ENCODE measurements around the gene SNX3. TPM values are rescaled to one million over a fixed set of nuclear protein-coding genes. Genes with fewer than 3 reads are reported as not detected.
"Not testable (repeated sequence)": the region's sequence is repeated elsewhere in the genome, so short reads cannot be mapped to it uniquely, and the experiment has no call there.

The SNX3 gene
- total RNA-seq, 5 donors from 2014 or later (not counting 1 experiment from before 2014, with no cell fraction given) = 50.1 to 61.4 (median 51.3) TPM

DNA sequence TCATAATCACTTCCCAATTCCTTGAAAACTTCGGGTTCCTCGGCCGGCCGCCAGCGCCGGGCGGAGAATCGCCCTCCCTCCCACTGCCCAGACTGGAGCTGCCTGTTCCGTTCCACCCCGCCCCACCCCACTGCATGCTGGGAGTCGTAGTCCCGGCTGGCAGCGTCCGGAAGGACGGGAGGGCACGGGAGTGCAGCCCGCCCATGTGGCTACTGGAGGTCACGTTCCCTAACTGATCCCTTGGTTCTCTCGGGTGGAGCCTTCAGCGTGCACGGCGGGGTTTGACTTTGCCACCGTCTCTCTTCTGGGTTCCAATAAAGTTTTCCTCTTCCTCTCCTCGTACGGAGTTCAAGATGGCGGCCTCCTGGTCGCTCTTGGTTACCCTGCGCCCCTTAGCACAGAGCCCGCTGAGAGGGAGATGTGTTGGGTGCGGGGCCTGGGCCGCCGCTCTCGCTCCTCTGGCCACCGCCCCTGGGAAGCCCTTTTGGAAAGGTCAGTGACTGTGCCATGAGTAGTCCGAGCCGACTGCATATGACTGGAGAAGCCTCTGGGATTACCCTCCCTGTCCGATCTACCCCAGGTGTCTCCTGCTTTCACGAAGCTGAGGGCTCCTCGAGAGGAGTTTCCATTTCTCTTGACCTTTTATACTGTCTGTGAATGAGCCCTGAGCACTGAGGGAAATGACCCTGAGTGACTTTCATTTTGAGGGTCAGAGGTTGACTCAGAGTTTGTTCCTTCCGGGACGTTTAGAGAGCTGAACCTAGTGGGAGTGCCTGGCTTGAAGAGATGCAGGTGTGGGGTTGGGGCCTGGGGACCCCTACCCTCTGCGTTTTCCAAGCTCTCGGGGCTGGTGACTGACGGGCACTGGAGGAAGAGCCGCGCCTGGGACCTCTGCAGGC lies 34.1 kb upstream of the SNX3 start, which contains the start of gene AFG1L:
Gene AFG1L (plus strand): TSS at position 328 of the 899 bp plus-strand sequence. CDS start 26 bp downstream, at position 354.
- CTCF ChIA-PET = interaction anchor here in 1 of 2 donors (1.0 kb wide), 1 partner anchor 34 kb away, joined by 5 read pairs; the partner anchor contains the start of gene SNX3
- peak; percentile 93 to 97 (median 94) for ATAC-seq (replicated peaks in 1 of 4)
- Histone ChIP-seq H3K27me3 (replicated peaks in 1 of 2; ENCODE audit: control insufficient read depth in 2 of 2, extremely low read depth in 1 of 2, insufficient read depth in 2 of 2, low read length in 1 of 2) (no peaks in the 10 kb centered on the region), H3K36me3 (ENCODE audit: control insufficient read depth in 2 of 2, extremely low read depth in 1 of 2, insufficient read depth in 1 of 2, low read length in 1 of 2) (no peaks in the 10 kb centered on the region), H3K27ac (ENCODE audit: low read length) (peak within 1 kb of the TSS; percentile 97), H3K4me1 (ENCODE audit: control insufficient read depth in 1 of 2, extremely low read depth in 1 of 2, insufficient read depth in 2 of 2, low read length in 2 of 2) (peaks cover 9 to 15% of the 10 kb centered on the region in 2 experiments), H3K9me3 (no peaks in the 10 kb centered on the region), H3K4me3 (ENCODE audit: control insufficient read depth in 1 of 2, extremely low read depth in 1 of 2, low read length in 1 of 2) (peak within 1 kb of the TSS; percentile 93 to 97)
- H3K4me3 Mint-ChIP-seq = peak within 1 kb of the TSS; percentile 94 to 98 (median 97)
- no peaks in the 10 kb centered on the region for H3K9me3 Mint-ChIP-seq
- POLR2A ChIA-PET = interaction anchor here in 1 of 2 donors (0.6 to 1.7 kb wide), 4 partner anchors 34 to 625 kb away, joined by 3 to 7 read pairs (median 4); partner anchors contain the start of gene SNX3
- H3K36me3 Mint-ChIP-seq = no peaks in the 10 kb centered on the region
- peaks cover 16 to 25% (median 20%) of the 10 kb centered on the region in 3 donors for H3K4me1 Mint-ChIP-seq
- DNase-seq = peak; percentile 67 to 92 (median 84)
- WGBS (ENCODE audit: insufficient coverage) = 1% methylated on average over 30 of the region's 46 CpGs
- no peaks in the 10 kb centered on the region for H3K27me3 Mint-ChIP-seq
- peak within 1 kb of the TSS; percentile 99 for H3K27ac Mint-ChIP-seq

GRCh38 chr6:108294297-108294726 lies 33.5 kb upstream of the SNX3 start:
- H3K4me1 Mint-ChIP-seq = peaks cover 12 to 22% (median 16%) of the 10 kb centered on the region in 3 donors
- Histone ChIP-seq H3K36me3 (ENCODE audit: control insufficient read depth in 2 of 2, extremely low read depth in 1 of 2, insufficient read depth in 1 of 2, low read length in 1 of 2) (no peaks in the 10 kb centered on the region), H3K9me3 (no peaks in the 10 kb centered on the region), H3K27ac (ENCODE audit: low read length) (peak overlapping the region; percentile 97), H3K4me1 (ENCODE audit: control insufficient read depth in 1 of 2, extremely low read depth in 1 of 2, insufficient read depth in 2 of 2, low read length in 2 of 2) (peaks cover 9 to 15% of the 10 kb centered on the region in 2 experiments), H3K27me3 (replicated peaks in 1 of 2; ENCODE audit: control insufficient read depth in 2 of 2, extremely low read depth in 1 of 2, insufficient read depth in 2 of 2, low read length in 1 of 2) (no peaks in the 10 kb centered on the region), H3K4me3 (ENCODE audit: control insufficient read depth in 1 of 2, extremely low read depth in 1 of 2, low read length in 1 of 2) (peak overlapping the region; percentile 93 to 97)
- 0% methylated on average over 8 of the region's 16 CpGs for WGBS (ENCODE audit: insufficient coverage)
- peak overlapping the region; percentile 99 for H3K27ac Mint-ChIP-seq
- H3K36me3 Mint-ChIP-seq = no peaks in the 10 kb centered on the region
- ChIA-PET CTCF (interaction anchor here in 1 of 2 donors (1.0 kb wide), 1 partner anchor 33 kb away, joined by 5 read pairs; the partner anchor contains the start of gene SNX3), POLR2A (interaction anchor here in 1 of 2 donors (0.6 to 1.7 kb wide), 4 partner anchors 29 to 625 kb away, joined by 3 to 9 read pairs (median 4); partner anchors contain the start of gene SNX3)
- peak in 1 of 35 experiments; percentile 0 for DNase-seq
- H3K4me3 Mint-ChIP-seq = peak overlapping the region; percentile 94 to 98 (median 97)
- no peaks in the 10 kb centered on the region for H3K9me3 Mint-ChIP-seq
- H3K27me3 Mint-ChIP-seq = no peaks in the 10 kb centered on the region
- ATAC-seq (replicated peaks in 1 of 4) = peak; percentile 40 to 55 (median 54)

- POLR2A ChIA-PET = interaction anchor here in 1 of 2 donors (0.6 to 0.7 kb wide), 2 partner anchors 28 to 501 kb away, joined by 3 to 9 read pairs; no protein-coding TSS in a partner anchor
- peak overlapping the region; percentile 97 for H3K27ac ChIP-seq (ENCODE audit: low read length)
Observed at GRCh38 chr6:108293527-108294296, 32.9 kb upstream of the SNX3 start.

GRCh38 chr6:108292561-108292960 lies 31.7 kb upstream of the SNX3 start:
- H3K27ac Mint-ChIP-seq; H3K36me3 Mint-ChIP-seq; H3K4me3 Mint-ChIP-seq; ATAC-seq (replicated peaks in 1 of 4); POLR2A ChIA-PET; DNase-seq; H3K27me3 Mint-ChIP-seq; H3K4me3 ChIP-seq (ENCODE audit: control insufficient read depth in 1 of 2, extremely low read depth in 1 of 2, low read length in 1 of 2); H3K27ac ChIP-seq (ENCODE audit: low read length); H3K36me3 ChIP-seq (ENCODE audit: control insufficient read depth in 2 of 2, extremely low read depth in 1 of 2, insufficient read depth in 1 of 2, low read length in 1 of 2); H3K27me3 ChIP-seq (replicated peaks in 1 of 2; ENCODE audit: control insufficient read depth in 2 of 2, extremely low read depth in 1 of 2, insufficient read depth in 2 of 2, low read length in 1 of 2); H3K9me3 Mint-ChIP-seq; H3K9me3 ChIP-seq: not testable (repeated sequence)
- H3K4me1 Mint-ChIP-seq = peaks cover 9 to 20% (median 13%) of the 10 kb centered on the region in 3 donors
- WGBS (ENCODE audit: insufficient coverage) = no CpG with 5 or more reads among the region's 3 CpGs
- CTCF ChIA-PET = interaction anchor here in 1 of 2 donors (0.6 kb wide), 1 partner anchor 566 kb away, joined by 3 read pairs; no protein-coding TSS in a partner anchor
- H3K4me1 ChIP-seq (ENCODE audit: control insufficient read depth in 1 of 2, extremely low read depth in 1 of 2, insufficient read depth in 2 of 2, low read length in 2 of 2) = peaks cover 9 to 15% of the 10 kb centered on the region in 2 experiments

More at GRCh38 chr6:108293527-108294296, 32.9 kb upstream of the SNX3 start:
- Mint-ChIP-seq H3K9me3 (no peaks in the 10 kb centered on the region), H3K27me3 (no peaks in the 10 kb centered on the region), H3K27ac (peak overlapping the region; percentile 43 to 99), H3K36me3 (no peaks in the 10 kb centered on the region), H3K4me3 (peak overlapping the region; percentile 94 to 98 (median 97)), H3K4me1 (peaks cover 9 to 20% (median 15%) of the 10 kb centered on the region in 3 donors)
- no peaks in the 10 kb centered on the region for H3K9me3 ChIP-seq
- CTCF ChIA-PET = no interaction called here
- DNase-seq (no peak), ATAC-seq (replicated peaks in 1 of 4) (no peak)
- H3K4me1 ChIP-seq (ENCODE audit: control insufficient read depth in 1 of 2, extremely low read depth in 1 of 2, insufficient read depth in 2 of 2, low read length in 2 of 2) = peaks cover 9 to 15% of the 10 kb centered on the region in 2 experiments
- 97% methylated on average over 10 of the region's 19 CpGs for WGBS (ENCODE audit: insufficient coverage)
- peak overlapping the region in 1 of 2 donors; percentile 97 for H3K4me3 ChIP-seq (ENCODE audit: control insufficient read depth in 1 of 2, extremely low read depth in 1 of 2, low read length in 1 of 2)
- H3K27me3 ChIP-seq (replicated peaks in 1 of 2; ENCODE audit: control insufficient read depth in 2 of 2, extremely low read depth in 1 of 2, insufficient read depth in 2 of 2, low read length in 1 of 2) = no peaks in the 10 kb centered on the region
- H3K36me3 ChIP-seq (ENCODE audit: control insufficient read depth in 2 of 2, extremely low read depth in 1 of 2, insufficient read depth in 1 of 2, low read length in 1 of 2) = no peaks in the 10 kb centered on the region

DNA sequence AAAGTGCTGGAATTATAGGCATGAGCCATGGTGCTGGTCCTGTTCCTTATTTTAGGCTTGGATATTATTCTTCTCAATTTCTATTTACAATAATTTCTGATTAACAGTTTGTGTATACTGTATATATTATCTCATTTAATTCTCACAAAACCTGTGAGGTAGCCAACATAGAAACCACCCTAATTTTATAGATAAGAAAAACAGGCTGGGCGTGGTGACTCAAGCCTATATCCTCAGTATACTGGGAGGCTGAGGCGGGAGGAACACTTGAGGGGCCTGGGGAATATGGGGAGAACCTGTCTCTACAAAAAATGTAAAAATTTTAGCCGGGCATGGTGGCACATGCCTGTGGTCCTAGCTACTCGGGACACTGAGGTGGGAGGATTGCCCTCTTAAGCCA lies 30.3 kb upstream of the SNX3 start:
- H3K4me3 Mint-ChIP-seq = no peak overlapping the region
- Histone ChIP-seq H3K4me1 (ENCODE audit: control insufficient read depth in 1 of 2, extremely low read depth in 1 of 2, insufficient read depth in 2 of 2, low read length in 2 of 2) (peaks cover 9 to 15% of the 10 kb centered on the region in 2 experiments), H3K27me3 (replicated peaks in 1 of 2; ENCODE audit: control insufficient read depth in 2 of 2, extremely low read depth in 1 of 2, insufficient read depth in 2 of 2, low read length in 1 of 2) (no peaks in the 10 kb centered on the region), H3K4me3 (ENCODE audit: control insufficient read depth in 1 of 2, extremely low read depth in 1 of 2, low read length in 1 of 2) (no peak overlapping the region), H3K9me3 (no peaks in the 10 kb centered on the region), H3K27ac (ENCODE audit: low read length) (no peak overlapping the region), H3K36me3 (ENCODE audit: control insufficient read depth in 2 of 2, extremely low read depth in 1 of 2, insufficient read depth in 1 of 2, low read length in 1 of 2) (no peaks in the 10 kb centered on the region)
- peaks cover 9 to 23% (median 13%) of the 10 kb centered on the region in 3 donors for H3K4me1 Mint-ChIP-seq
- H3K27ac Mint-ChIP-seq = no peak overlapping the region
- H3K9me3 Mint-ChIP-seq = no peaks in the 10 kb centered on the region
- ChIA-PET POLR2A (no interaction called here), CTCF (no interaction called here)
- H3K36me3 Mint-ChIP-seq = no peaks in the 10 kb centered on the region
- no peaks in the 10 kb centered on the region for H3K27me3 Mint-ChIP-seq
- ATAC-seq (replicated peaks in 1 of 4) (no peak), DNase-seq (no peak)
- no CpG with 5 or more reads among the region's 4 CpGs for WGBS (ENCODE audit: insufficient coverage)

All from T-cell (primary cell).